Measurements from ENCODE around the gene NHEJ1.
A peak's percentile ranks its signal among the peaks of the same experiment; 100 is the strongest.

The NHEJ1 gene

DNA sequence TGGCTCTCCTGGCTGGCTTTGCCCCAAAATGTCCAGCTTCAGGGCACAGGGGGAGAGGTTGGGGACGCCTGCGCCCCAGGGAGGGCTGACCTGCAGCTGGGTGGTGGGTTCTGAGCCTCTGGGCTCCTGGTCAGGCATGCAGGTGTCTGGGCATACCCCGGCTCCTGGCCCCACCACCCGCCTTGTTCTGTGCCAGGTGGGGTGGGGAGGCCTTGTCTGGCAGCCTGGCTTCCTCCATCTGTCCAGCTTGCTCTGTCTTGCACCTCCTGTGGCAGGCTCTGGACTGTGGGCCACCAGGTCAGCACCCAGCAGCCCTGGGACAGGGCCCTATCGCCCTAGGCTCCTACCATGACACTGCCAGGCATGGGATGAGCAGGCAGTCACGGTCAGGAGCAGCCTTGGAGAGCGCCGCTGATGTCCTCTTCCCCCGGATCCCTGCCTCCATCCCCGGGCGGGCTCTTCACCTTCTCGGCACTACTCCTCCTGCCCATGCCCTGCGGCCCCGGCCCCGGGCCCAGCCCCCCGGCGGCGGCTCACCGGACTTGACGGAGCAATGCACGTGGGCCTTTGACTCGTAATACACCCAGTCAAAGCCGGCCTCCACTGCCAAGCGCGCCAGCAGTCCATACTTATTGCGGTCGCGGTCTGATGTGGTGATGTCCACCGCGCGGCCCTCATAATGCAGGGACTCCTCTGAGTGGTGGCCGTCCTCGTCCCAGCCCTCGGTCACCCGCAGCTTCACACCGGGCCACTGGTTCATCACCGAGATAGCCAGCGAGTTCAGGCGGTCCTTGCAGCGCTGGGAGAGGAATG is 103.5 kb downstream of the NHEJ1 start:
- DNase-seq: no peak

DNA sequence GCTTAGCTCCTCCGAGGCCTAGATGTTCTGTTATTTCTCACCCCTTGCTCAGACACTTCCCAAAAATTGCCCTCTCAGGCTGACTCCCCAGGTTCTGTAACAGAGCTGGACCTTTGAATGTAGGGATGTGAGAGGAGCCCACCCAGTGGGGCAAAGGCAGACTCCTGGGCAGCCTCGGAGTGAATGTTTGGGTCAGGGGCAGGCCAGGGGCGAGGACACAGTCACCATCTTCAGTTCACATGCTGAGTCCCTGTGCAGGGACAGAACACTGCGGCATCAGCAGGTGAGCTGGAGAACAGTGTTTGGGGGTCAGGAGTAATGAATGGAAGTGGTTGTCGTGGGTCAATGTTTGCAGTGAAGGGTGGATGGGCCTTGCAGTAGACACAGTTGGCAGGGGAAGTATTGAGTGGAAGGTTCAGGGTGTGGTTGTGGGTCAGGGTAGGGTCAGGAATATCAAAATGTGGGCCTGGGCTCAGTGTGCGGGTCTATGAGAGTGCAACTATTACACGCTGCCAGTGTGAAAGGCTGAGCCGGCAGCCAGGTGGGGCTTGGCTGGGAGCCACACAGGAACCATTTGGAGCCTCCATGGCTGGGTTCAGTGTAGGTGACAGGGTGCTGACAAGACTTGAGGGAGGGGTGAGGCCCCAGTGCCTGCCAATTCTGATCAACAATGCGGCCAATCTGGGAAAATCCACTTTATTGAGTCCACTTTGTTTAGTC is 104.3 kb downstream of the NHEJ1 start:
- no peak for DNase-seq

DNA sequence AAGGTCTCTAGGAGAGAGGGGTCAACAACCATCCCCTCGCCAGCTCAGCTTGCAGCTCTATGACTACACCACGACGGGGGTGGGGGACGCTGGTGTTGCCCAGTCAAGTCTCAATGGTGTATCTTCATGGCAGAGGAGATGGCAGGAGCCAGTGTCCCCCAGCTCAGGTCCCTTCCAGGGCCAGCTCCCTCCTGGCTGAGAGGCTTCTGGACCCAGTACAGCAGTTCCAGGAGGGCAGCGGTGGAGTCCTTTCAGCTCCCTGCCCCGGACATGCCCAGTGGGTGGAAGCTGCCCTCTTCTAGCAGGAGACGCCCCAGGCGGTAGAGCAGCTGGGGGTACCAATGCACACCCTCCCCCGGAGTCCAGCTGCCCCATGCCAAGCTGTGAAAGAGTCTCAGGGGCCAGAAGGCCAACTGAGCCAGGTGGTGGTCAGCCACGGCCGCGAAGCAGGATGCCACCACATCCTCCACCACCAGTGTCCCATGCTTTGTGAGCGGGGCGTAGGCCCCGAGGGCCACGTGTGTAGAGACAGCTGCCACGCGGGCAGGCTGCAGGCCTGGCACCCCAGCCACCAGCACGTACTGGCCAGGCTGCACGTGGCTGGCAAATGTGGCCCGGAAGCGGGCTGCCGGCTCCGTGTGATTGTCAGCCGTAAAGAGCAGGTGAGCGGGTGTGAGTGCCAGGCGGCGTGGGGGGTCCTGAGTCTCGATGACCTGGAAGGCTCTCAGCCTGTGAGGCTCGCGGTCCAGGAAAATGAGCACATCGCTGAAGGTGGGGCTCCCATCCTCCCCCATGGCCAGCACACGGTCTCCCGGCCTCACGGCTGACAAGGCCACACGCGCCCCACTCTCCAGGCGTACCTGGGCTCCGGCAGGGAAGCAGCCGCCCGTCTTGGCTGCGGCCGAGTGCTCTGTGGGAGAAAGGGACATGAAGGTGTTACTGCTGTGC is 105.4 kb downstream of the NHEJ1 start:
- no peak for DNase-seq

GRCh38 chr2:219049282-219049681 is 111.3 kb downstream of the NHEJ1 start:
- DNase-seq: no peak

- peak; percentile 14 for DNase-seq
These were observed 114.6 kb downstream of the NHEJ1 start for GRCh38 chr2:219045937-219046550.

GRCh38 chr2:219042750-219043149 is 117.9 kb downstream of the NHEJ1 start:
- no peak for DNase-seq

GRCh38 chr2:219042157-219042556 is 118.5 kb downstream of the NHEJ1 start:
- DNase-seq: no peak

DNA sequence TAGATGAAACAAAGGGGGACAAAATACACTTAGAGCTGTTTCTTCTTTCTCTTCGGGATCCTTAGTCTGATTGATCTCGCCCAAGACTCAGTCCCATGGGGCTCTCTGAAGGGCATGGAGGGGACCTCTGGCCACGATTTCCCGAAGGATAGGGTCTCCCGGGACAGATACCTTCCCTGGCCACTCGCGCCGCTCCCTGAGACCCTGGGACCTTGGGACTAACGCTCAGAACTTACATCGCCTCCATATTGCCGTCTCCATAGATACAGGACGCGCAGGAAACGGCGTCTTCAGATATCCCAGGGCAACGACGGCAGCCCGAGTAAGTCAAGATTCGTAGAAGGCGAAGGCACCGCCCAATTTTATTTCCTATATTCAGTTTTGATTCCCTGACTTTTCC is 119.4 kb downstream of the NHEJ1 start, which contains the start of gene CFAP65:
Gene CFAP65 (minus strand): TSS at position 265 of the 400 bp plus-strand sequence. CDS start 2,468 bp downstream, outside the sequence.
- DNase-seq: peak; percentile 10

- DNase-seq: no peak
These were observed 122.0 kb downstream of the NHEJ1 start for GRCh38 chr2:219038600-219038999.

- no peak for DNase-seq
These were observed 122.7 kb downstream of the NHEJ1 start for GRCh38 chr2:219037783-219038499.

- no peak for DNase-seq
These were observed 124.7 kb downstream of the NHEJ1 start for GRCh38 chr2:219035942-219036341.

DNA sequence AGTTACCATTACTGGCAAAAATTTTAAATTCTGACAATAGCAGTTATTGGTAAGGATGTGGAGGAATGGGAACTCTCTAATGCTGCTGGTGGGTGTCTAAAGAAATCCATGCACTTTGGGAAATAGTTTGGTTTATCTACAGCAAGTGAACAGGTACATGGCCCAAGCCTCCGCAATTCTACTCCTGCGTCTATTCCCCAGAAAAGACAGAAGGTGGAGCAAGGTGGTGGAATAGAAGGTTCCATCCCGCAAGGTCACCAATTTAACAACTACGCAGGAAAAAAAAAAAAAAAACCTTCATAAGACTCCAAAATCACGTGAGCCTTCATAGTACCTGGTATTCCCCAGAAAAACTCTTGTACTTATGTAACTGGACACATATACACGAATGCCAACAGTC is 125.8 kb downstream of the NHEJ1 start:
- DNase-seq: no peak

GRCh38 chr2:219032051-219032745 is 128.4 kb downstream of the NHEJ1 start:
- no peak for DNase-seq

- no peak for DNase-seq
These were observed 129.4 kb downstream of the NHEJ1 start for GRCh38 chr2:219031005-219031738.

DNA sequence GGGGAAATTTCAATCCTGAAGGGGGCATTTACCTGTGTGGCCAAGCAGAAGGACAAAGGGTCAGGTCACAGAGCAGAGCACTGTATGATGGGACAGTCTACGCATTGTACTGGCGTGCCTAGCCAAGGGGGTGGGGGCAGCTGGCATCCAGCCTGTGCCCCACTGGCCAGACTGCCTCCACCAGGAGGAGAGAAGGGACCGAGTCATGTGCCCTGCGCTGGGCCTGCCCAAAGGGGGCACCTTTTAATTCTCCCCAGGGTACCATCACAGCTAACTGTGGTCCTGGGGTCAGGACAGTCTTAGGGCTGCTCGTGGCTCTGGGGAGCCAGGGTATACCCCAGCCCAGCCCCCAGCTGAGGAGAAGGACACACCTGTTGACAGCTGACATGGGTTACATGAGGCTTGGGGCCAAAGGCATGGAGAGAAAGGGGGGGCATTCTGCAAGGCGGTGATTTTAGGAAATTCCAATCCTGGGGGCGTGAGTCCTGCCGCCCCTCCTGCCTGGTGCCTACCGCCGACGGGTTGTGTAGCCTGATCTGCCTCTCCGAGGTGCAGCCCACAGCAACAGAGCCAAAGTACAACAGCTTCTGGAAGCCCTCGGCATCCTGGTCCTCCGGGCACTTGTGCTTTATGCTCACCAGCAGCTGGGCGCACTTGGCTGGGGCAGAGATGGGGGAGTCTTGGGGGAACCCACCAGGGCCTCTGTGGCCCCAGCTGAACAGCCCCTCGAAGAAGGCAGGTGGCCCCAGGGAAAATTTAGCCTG is 130.3 kb downstream of the NHEJ1 start:
- no peak for DNase-seq

- DNase-seq: peak; percentile 81
These were observed 130.8 kb downstream of the NHEJ1 start for GRCh38 chr2:219029829-219030165.

- no peak for DNase-seq
These were observed 131.4 kb downstream of the NHEJ1 start for GRCh38 chr2:219028996-219029828.

DNA sequence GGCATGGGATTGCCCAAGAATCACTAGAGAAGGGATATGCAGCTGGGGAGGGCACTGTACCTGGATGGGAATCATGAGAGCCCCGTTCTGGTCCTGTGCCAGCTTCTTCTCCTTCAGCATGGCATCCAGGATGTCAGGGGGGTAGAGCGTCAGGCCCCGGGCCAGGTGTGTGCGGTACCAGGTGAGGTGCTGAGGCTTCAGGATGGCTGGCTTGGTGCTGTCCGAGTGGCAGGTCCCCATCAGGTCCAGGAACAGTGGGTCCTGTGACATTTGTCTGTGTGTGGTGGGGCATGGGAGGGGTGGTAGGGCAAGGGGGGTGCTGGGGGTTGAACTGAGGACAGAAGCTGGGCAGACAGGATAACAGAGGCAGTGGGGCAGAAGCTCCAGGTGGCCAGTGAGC is 132.5 kb downstream of the NHEJ1 start:
- DNase-seq: no peak

- no peak for DNase-seq
These were observed 133.0 kb downstream of the NHEJ1 start for GRCh38 chr2:219027511-219028055.

All from CD4-positive, alpha-beta T cell treated with Interleukin-6 for 4 hours (primary cell).